Thoracic aorta (tissue), 2 donors: ENCODE results near the gene RFESD. TPM values are rescaled to one million over a fixed set of nuclear protein-coding genes. Genes with fewer than 3 reads are reported as not detected.

Source experiments
- ATAC-seq: fragments of 150-250 bp; one replicate; pipeline ENCODE4 v1.8.0; 2017; ENCODE audit warnings: low read depth; ENCODE audit not compliant: insufficient number of reproducible peaks, low FRiP score
- DNase-seq: peaks from one replicate; pipeline ENCODE4 v3.0.0-alpha.2; 2020; ENCODE audit warnings: low spot score
- H3K27ac ChIP-seq, 2 donors: fragments of 200-600 bp; sonication (generic); 1 replicate in 1 of 2; 2 replicates in 1 of 2; pipeline ENCODE4 v1.5.1; 2016; ENCODE audit warnings: mild to moderate bottlenecking in 2 of 2, moderate library complexity in 2 of 2
- H3K27me3 ChIP-seq: fragments of 200-600 bp; sonication (generic); replicated peaks from 2 replicates; pipeline ENCODE4 v1.6.0; 2016; ENCODE audit warnings: mild to moderate bottlenecking; ENCODE audit not compliant: insufficient read depth
- H3K36me3 ChIP-seq: fragments of 200-600 bp; sonication (generic); one replicate; pipeline ENCODE4 v1.5.1; 2016
- H3K4me1 ChIP-seq, 2 donors: fragments of 200-600 bp; sonication (generic); 1 replicate in 1 of 2; 2 replicates in 1 of 2; pipeline versions ENCODE4 v1.5.1 to v1.6.0; 2016; ENCODE audit warnings: low read depth in 2 of 2, mild to moderate bottlenecking in 1 of 2; ENCODE audit not compliant: control insufficient read depth in 1 of 2
- H3K4me3 ChIP-seq: fragments of 200-600 bp; sonication (generic); 2 replicates; pipeline ENCODE4 v1.5.1; 2016; ENCODE audit warnings: mild to moderate bottlenecking
- H3K9me3 ChIP-seq: fragments of 200-600 bp; sonication (generic); 2 replicates; pipeline ENCODE4 v1.5.1; 2016
- CTCF ChIP-seq: fragments of 200-600 bp; sonication (generic); IDR thresholded peaks from one replicate; pipeline ENCODE4 v1.5.1; 2019; ENCODE audit warnings: antibody characterized with exemption
- total RNA-seq, 2 donors: library from RNA; depleted of rRNA; stranded (reverse); fragments of >200 nt; gene quantifications; one replicate each; pipeline versions ENCODE4 v1.1.0 to v1.2.3, GENCODE V29; 2016

Gene RFESD
- total RNA-seq, 2 donors from 2014 or later: 0.85 to 11.1 TPM

- ATAC-seq (no peak), DNase-seq (no peak)
- Histone ChIP-seq H3K9me3 (no peaks in the 10 kb centered on the region), H3K36me3 (no peaks in the 10 kb centered on the region), H3K27ac (no peak overlapping the region), H3K27me3 (no peaks in the 10 kb centered on the region), H3K4me1 (peaks cover 0 to 13% of the 10 kb centered on the region in 2 donors), H3K4me3 (no peak overlapping the region)
- TF ChIP-seq CTCF: no peak
Observed at GRCh38 chr5:95649274-95649673, 2.7 kb downstream of the RFESD start.

GRCh38 chr5:95649842-95650620 lies 3.5 kb downstream of the RFESD start:
- Histone ChIP-seq H3K4me1 (peaks cover 0 to 9% of the 10 kb centered on the region in 2 donors), H3K27ac (no peak overlapping the region), H3K4me3 (no peak overlapping the region), H3K36me3 (no peaks in the 10 kb centered on the region), H3K9me3 (no peaks in the 10 kb centered on the region), H3K27me3 (no peaks in the 10 kb centered on the region)
- DNase-seq (no peak), ATAC-seq (no peak)
- TF ChIP-seq CTCF: no peak

GRCh38 chr5:95652849-95653248 lies 6.3 kb downstream of the RFESD start:
- DNase-seq: no peak
- no peak for TF ChIP-seq CTCF

GRCh38 chr5:95654196-95654595 lies 7.6 kb downstream of the RFESD start:
- DNase-seq: no peak
- H3K4me3 ChIP-seq: no peak overlapping the region
- H3K36me3 ChIP-seq: no peaks in the 10 kb centered on the region
- H3K27me3 ChIP-seq: no peaks in the 10 kb centered on the region
- H3K27ac ChIP-seq: no peak overlapping the region
- H3K4me1 ChIP-seq: no peaks in the 10 kb centered on the region
- ATAC-seq: no peak
- H3K9me3 ChIP-seq: no peaks in the 10 kb centered on the region
- no peak for TF ChIP-seq CTCF

More at GRCh38 chr5:95652849-95653248, 6.3 kb downstream of the RFESD start:
- ATAC-seq: no peak
- Histone ChIP-seq H3K9me3 (no peaks in the 10 kb centered on the region), H3K4me3 (no peak overlapping the region), H3K27me3 (no peaks in the 10 kb centered on the region), H3K27ac (no peak overlapping the region), H3K4me1 (peaks cover 0 to under 1% of the 10 kb centered on the region in 2 donors), H3K36me3 (no peaks in the 10 kb centered on the region)

- ATAC-seq (no peak), DNase-seq (no peak)
- no peaks in the 10 kb centered on the region for H3K9me3 ChIP-seq
- H3K4me3 ChIP-seq: no peak overlapping the region
- no peaks in the 10 kb centered on the region for H3K4me1 ChIP-seq
- no peaks in the 10 kb centered on the region for H3K27me3 ChIP-seq
- no peaks in the 10 kb centered on the region for H3K36me3 ChIP-seq
- H3K27ac ChIP-seq: no peak overlapping the region
- no peak for TF ChIP-seq CTCF
Observed at GRCh38 chr5:95655575-95655974, 9.0 kb downstream of the RFESD start.
